ENCODE results near the gene AXDND1.

AXDND1 gene

DNA sequence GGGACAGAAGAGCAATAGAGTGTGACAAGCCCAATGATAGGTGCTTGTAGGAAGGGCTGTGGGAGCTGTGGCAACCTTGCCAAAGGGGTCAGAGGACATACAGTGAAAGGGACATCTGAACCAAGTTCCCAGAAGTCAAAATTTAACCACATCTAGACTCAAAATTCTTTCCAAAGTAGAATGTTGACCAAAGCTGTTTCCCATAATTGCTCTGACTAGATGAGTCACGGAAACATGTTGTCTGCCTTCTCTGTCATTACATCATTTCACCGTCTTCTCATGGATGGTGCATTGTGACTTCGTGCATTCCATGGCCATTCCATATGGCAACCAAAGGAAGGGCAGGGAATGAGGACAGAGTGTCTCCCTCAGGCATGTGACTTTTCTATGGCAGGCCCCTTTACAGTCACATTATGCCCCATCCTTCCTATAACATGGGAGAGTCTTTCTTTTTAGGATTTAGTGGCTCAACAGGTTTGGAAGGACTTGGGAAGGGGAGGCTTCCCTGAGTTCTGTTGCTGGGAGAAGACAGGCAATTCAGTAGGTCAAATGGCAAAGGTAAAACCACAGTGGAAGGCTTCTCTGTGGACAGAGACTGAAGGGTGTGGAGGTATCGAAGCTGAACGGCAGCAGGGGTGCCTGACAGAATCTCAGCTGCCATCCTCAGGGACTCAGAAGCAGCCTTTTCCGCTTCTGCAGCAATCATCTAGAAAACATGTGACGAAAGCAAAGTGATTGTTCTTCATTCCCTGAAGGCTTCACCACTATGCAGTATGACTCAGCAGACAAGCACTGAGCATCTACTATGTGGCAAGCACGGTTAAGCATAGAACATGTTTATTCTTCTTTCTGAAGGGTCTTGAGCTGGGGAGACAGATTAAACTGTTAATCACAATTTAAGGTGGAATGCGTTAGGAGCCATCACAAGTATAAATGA, 185.2 kb downstream of the AXDND1 start:
- in situ Hi-C loops (cut with MboI; ENCODE audit: low sequenced_read_pairs): no loop called here

DNA sequence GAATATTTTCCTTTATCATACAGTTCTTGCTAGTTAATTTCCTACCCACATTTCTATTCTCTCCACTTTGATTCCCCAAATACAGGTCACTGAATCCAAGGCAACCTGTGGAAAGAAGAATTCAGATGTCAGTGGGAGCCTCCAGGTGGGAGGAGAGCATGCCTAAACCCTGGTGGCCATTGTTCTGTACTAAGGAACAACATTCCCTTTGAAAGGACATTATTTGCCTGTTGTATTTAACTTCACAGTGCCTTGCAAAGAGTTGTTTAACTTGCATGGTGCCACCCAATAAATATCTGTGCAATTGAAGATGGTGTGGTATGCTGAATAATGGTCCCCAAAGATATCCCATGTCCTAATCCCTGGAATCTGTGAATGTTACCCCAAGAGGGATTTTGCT, 188.7 kb downstream of the AXDND1 start:
- in situ Hi-C loops (cut with MboI; ENCODE audit: low sequenced_read_pairs): no loop called here

DNA sequence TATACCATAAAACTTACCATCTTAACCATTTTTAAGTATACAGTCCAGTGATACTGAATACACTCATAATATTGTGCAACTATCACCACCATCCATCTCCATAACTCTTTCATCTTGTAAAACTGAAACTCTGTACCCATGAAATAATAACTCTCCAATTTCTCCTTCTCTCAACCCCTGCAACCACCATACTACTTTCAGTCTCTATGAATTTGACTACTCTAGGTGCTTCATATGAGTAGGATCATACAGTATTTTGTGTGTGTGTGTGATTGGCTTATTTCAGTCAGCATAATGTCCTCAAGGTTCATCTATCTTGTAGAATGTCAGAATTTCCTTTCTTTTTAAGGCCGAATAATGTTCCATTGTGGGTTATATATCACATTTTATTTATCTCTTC, 192.3 kb downstream of the AXDND1 start:
- in situ Hi-C loops (cut with MboI; ENCODE audit: low sequenced_read_pairs): no loop called here

DNA sequence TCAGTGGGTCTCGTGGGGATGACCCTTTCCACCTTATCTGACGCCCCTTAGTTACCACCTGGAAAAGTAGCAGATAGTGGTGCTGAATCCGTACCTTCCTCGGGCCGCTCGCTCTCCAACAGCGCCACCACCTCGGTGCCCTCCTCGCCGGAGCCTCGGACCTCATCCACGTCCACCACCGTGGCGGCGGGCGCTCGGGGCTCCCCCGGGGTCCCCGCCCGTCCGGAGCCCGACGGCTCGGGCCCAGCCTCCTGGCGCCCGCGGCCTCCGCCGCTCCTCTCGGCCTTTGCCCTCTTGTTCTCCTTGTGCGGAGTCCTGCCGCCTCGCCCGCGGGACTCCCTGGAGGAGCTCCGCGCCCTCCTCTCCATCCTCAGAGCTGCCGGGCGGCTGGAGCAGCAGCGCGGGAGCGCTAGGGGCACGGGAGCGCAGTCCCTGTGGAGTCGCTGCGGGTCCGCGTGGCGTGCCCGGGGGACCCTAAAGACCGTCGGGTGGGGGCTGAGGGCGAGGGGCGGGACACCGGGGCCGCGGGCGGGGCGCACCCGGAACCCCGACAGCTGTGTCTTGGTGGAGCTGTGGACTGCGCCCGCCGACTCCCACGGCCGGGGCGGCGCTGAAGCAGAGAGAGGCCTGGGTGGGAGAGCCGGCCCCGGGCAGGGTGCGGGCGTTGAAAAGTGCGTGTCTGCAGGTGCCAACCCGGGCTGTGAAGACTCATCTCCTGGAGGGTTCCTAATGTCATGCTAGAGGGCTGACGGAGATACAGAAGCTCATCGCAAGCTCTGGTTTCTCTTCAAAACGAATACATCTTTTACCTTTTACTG, 209.9 kb downstream of the AXDND1 start, which contains the start of gene NPHS2:
Gene NPHS2, minus strand, starts transcription at position 452 of the 818 bp plus-strand sequence. Its CDS starts 84 bp downstream, at position 368.
- in situ Hi-C loops (cut with MboI; ENCODE audit: low sequenced_read_pairs): no loop called here

DNA sequence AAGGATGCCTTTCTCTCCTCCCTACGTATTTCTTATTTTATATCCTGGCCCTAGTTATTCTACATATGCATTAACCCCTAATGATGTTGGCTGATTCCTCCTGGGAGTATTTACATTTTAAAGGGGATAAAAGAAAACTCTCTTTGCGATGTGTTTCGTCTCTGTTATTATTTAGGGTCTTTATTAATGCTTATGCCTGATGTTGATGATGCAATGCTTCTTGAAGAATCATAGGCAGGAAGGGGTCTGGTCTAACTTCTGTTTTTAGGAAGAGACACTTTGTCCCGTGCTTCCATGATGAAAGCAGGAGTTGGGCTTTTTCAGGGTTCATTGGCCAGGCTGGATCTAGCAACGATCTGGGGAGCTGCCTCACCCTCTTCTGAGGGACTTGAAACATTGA, 210.7 kb downstream of the AXDND1 start:
- in situ Hi-C loops (cut with MboI; ENCODE audit: low sequenced_read_pairs): no loop called here

DNA sequence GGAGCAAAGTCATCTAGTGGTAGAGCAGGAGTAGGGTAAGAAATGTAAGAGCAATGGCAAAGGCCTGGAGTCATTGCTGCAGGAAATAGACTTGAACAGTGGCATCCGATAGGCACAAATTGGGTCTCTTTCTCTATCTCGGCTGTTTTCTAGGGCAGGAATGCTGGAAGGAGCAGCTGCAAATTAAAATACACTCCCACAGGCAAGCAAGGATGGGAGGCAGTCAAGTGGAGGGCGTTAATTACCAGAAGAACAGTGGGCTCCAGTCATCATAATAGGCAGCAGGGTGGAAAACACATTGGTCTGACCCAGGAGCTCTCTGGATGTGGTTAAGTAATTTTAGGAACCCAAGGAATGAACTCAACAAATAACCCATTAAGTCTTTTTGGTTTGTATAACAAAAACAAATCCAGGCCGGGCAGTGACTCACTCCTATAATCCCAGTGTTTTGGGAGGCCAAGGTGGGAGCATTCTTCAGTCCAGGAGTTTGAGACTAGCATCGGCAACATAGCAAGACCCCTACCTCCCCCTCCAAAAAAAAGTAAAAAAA, 218.1 kb downstream of the AXDND1 start:
- in situ Hi-C loops (cut with MboI; ENCODE audit: low sequenced_read_pairs): no loop called here

DNA sequence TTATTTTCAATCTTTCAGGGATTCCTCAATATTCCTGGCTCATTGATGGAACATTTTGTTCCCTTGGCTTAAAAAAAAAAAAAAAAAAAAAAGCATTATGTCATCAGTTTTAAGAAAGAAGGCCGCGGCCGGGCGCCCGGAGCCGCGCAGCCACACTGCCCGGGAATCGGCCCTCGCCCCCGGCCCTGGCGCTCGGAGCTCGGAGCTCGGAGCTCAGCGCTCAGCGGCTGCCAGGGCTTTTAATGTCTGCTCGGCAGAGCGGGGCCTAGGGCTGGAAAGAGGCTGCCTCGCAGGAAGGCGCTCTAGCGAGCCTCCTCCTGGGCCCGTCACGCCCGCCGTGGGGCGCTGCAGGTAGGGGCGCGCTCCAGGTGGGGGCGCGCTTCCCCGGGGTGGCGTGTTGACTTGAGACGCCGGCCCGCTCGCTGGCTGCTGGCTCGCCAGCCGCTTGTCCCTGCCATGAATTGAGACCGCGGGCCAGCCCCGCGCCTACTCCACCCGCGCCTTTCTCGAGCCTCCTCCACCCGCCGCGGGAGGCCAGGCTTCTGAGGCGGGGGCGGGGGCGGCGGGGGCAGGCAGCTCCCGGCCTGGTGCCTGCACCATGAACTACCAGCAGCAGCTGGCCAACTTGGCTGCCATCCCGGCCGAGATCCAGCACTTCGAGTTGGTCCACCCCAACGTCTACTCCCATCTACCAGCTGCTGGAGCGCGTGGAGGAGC, 220.5 kb downstream of the AXDND1 start:
- in situ Hi-C loops (cut with MboI; ENCODE audit: low sequenced_read_pairs): no loop called here

DNA sequence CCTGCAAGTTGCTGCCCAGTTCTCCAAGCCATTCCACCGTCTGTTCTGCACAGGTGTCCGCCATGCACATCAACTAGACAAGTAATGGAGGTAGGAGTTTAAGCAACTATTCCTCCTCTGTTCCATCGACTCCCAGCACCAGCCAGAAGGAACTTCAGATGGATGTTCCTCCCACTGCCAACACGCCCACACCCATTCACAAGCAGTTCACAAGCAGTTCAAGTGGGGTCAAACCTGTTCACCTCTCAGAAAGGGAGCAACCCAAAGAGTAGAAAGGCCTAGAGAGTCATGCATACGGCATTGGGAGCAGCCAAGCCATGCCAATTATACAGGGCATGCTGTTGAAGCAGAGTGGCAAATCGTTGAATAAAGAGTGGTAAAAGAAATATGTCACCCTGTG, 221.6 kb downstream of the AXDND1 start:
- in situ Hi-C loops (cut with MboI; ENCODE audit: low sequenced_read_pairs): no loop called here

DNA sequence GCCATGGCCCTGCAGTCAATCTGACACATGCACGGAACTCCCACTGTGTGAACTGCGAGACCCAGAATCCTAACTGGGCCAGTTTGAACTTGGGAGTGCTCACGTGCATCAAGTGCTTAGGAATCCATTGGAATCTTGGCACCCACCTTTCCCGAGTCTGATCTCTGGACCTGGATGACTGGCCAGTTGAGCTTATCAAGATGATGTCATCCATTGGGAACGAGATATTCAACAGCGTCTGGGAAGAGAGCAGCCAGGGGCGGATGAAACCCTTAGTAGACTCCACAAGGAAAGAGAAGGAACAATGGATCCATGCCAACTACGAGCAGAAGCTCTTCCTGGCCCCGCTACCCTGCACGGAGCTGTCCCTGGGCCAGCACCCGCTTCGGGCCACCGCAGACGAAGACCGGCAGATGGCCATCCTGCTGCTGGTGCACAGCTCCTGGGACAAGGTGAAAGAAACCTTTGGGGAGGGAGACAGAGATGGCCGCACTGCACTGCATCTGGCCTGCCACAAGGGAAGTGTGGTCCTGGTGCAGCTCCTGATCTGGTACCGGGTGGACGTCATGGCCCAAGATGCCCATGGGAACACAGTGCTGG, 222.8 kb downstream of the AXDND1 start:
- in situ Hi-C loops (cut with MboI; ENCODE audit: low sequenced_read_pairs): no loop called here

DNA sequence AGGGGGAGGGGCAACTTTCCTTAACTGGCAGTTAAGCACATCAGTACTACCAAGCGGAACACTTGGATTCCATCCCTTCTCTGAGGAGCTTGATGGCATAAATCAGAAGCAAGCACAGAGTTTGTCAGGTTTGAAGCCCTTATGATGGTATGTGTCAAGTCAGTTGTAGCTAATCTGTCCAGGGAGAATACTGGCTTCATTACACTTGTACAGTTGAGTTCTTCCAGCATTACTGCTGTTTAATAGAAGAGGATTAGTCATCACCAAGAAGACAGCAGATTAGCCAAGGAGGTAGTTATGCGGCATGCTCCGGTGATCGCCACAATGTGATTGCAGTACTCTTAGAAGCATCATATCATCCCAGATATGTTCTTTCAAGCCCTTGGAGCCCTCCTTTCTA, 223.7 kb downstream of the AXDND1 start:
- in situ Hi-C loops (cut with MboI; ENCODE audit: low sequenced_read_pairs): no loop called here

DNA sequence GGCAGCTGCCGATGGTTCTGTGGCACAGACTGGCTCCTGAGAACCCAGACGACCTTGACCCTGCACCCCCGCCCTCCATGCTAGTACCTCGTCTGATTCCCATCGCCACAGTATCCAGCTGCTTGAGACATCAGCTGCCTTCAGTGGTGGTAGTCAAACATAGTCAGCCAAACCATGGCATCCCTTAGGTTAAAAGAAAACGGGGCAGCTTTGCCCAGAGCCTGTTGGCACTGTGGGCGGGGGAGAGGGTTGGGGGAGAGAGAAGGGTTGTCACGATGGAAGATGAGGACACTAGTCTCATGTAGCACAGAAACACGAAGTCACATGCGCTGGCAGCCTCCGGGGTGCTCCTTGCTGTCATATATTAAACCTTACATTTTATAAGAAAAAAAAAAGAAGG, 224.9 kb downstream of the AXDND1 start:
- in situ Hi-C loops (cut with MboI; ENCODE audit: low sequenced_read_pairs): no loop called here

DNA sequence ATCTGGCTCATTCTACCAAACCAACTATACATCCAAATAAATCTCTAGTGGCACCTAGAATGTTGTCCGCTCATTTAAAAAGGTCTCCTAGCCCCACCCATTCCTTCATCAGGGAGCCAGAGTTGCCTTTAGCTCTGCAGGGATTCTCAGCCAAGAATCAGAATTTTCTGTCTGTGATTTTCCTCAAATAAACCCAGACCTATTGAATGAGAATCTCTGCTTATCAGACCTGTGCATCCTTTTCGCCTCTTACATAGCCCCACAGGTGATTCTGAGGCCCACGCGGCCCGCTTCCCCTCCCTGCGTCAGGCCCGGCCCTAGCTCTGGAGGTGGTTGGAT, 225.5 kb downstream of the AXDND1 start:
- in situ Hi-C loops (cut with MboI; ENCODE audit: low sequenced_read_pairs): no loop called here

DNA sequence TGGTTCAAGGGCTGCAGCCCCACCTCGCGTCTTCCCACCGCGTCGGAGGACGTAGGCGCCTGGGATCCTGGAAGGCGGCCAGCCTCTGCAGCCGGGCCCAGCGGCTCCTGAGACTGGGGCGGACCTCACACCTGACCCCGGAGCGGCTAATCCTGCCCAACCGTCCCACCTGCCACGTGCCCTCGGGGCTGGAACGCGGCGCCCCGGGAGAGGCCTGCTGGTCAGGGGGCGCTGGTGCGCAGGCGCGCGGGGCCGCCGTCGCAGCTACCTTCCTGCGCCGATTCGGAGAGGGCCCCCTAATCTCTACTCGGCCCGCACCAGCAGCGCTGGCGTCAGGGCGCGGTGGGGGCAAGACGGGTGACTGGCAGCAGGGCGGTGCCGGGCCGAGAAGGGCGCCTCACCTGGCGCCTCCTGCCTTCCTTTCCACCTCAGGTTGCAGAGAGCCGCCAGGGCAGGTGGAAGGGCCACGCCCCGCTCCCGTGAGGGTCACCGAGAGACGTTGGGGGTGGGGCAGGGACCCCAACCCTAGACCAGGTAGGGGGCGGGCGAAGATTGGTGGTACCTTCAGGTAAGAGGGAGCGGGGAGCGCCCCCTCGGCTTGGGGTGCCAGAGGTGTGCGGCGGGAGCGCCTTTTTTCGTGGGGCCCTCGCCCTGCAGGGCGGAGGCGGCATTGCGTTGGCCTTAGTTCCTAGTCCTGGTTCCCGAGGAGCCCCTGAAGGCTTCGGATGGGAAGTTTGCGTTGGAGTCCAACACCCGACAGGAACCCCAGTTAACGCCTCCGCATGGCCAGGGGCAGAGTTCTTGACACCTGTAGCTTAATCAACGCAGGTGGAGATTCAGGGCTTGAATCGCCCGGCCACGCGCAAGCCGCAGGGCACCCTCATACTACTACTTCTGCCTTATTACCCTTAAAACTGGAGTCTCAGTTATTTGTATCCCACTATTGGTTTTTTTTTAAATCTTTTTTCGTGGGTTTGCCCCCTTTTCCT, 226.1 kb downstream of the AXDND1 start, which contains the start of gene TDRD5:
Gene TDRD5, plus strand, starts transcription at position 241 of the 989 bp plus-strand sequence. CDS start 784 bp downstream, outside the sequence.
- in situ Hi-C loops (cut with MboI; ENCODE audit: low sequenced_read_pairs): no loop called here

DNA sequence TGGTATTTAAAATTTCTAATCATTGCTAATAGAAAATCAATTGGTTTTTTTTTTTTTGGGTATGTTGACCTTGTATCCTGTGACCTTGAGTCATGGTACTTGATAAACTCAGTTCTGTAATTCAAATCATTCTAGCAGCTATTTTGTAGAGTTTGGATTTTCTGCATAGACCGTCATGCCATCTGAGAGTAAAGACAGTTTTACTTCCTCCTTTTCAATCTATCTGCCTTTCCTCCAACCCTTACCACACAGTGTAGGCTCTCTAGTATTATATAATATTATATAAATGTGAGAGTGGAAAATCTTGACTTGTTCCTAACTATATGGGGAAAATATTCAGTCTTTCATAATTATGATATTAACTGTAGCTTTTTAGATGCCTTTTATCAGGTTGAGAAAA, 232.9 kb downstream of the AXDND1 start:
- in situ Hi-C loops (cut with MboI; ENCODE audit: low sequenced_read_pairs): no loop called here

DNA sequence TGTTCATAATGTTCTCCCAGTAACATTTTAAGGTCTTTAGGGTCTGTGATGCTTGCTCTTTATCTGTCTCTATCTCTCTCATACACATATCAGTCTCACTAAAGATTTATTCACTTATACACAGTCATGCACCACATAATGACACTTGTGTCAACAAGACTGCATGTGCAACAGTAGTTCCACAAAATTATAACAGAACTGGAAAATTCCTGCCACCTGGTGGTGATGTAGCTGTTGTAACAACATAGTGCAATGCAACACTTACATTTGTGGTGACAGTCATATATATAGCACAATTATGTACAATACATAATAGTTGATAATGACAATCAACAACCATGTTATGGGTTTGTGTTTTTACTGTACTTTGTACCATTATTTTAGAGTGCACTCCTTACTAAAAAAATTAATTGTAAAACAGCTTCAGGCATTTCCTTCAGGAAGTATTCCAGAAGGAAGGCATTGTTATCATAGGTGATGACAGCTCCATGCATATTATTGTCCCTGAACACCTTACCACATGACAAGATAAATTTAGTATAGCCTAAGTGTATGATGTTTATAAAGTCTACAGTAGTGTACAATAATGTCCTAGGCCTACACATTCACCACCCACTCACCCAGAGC, 234.0 kb downstream of the AXDND1 start:
- in situ Hi-C loops (cut with MboI; ENCODE audit: low sequenced_read_pairs): no loop called here

DNA sequence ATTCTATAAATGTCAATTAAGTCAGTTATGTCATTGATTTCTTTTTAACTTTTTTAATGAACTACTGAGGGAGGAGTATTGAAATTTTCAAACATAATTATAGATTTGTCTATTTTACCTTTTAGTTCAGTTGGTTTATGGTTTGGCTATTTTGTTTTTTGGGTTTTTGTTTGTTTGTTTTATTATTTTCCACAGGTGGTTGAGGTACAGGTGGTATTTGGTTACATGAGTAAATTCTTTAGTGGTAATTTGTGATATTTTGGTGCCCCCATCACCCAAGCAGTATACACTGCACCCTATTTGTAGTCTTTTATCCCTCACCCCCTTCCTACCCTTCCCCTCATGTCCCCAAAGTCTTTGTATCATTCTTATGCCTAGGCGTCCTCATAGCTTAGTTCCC, 235.3 kb downstream of the AXDND1 start:
- in situ Hi-C loops (cut with MboI; ENCODE audit: low sequenced_read_pairs): no loop called here
